HG02885 (cell line): ENCODE data around the gene GCHFR.
A peak's percentile ranks its signal among the peaks of the same experiment; 100 is the strongest.

Source experiments
- ATAC-seq: cut with Tn5 transposase; IDR thresholded peaks from one replicate; pipeline ENCODE4 v1.9.1; 2021; ENCODE audit warnings: mild to moderate bottlenecking; ENCODE audit not compliant: unreplicated experiment, poor library complexity

GCHFR gene

DNA sequence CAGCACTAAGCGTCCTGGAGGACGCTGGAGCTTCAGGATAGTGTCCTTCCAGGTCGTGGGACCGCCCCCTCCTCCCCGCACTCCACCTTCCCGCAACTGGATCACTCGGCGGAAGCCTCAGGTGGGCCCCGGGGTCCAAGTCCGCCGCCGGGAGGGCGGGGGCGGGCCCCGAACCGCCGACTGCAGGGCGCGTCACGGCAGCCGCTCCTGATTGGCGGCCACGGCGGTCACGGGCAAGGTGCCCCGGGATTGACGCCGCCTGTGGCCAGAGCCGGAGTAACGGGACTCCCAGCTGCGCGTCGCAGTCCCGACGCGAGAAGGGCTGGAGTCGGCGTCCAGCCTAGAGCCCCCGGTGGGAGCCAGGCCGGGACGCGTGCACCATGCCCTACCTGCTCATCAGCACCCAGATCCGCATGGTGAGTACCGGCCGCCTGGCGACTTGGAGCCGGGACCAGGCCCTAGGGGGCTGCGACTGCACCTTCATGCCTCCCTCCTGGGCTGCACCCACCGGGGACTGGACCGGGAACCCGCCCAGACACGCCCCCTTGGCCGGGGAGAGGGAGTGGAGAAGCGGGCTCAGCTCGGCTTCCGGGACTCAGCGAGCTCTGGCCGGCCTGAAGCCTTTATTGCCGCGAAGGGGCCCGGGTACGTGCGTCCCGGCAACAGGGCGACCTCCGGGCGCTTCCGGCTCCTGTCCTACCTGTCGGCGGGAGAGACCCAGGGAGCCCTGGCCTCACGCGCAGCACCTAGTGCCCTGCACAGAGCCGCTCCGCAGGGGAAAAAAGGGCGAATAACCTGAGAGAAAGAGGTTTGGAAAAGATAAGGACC lies at the start of gene GCHFR:
TSS of gene GCHFR (plus strand) at position 268 of the 828 bp plus-strand sequence. CDS start at position 381, 113 bp downstream.
- ATAC-seq = peak; percentile 65

DNA sequence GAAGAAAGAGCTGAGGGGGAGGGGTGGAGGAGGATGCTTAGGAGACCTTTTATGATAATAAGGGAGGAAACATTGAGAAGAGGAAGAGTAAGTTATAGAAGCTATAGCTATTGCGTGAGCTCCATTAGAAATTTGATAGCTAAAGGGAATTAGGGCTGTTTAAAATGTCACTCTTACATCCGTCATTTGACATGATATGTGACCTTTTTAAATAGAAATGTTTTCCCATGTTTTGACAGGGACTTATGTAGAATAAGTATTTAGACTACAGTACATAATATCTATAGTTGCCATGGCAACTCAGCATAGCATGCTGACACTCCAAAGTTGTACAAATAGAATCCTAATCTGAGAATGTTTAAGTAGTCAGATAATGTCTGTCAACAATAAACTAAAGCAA lies 49.7 kb upstream of the GCHFR start:
- ATAC-seq = no peak

- ATAC-seq = no peak
Measured at GRCh38 chr15:40716165-40716564, 47.7 kb upstream of the GCHFR start.

- no peak for ATAC-seq
Measured at GRCh38 chr15:40721701-40722100, 42.2 kb upstream of the GCHFR start.

- no peak for ATAC-seq
Measured at GRCh38 chr15:40722354-40722753, 41.5 kb upstream of the GCHFR start.

DNA sequence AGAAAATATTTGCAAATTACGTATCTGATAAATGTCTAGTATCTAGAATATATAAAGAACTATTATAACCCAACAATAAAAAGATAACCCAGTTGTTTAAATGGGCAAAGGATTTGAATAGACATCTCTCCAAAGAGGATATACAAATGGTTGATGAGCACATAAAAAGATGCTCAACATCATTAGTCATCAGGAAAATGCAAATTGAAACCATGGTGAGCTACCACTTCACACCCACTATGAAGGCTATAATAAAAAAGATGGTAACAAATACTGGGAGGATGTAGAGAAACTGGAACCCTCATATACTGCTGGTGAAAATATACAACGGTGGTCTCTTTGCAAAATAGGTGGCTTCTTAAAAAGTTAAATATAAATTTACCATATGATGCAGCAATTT lies 40.9 kb upstream of the GCHFR start:
- ATAC-seq = no peak

- ATAC-seq = no peak
Measured at GRCh38 chr15:40723919-40724318, 39.9 kb upstream of the GCHFR start.

DNA sequence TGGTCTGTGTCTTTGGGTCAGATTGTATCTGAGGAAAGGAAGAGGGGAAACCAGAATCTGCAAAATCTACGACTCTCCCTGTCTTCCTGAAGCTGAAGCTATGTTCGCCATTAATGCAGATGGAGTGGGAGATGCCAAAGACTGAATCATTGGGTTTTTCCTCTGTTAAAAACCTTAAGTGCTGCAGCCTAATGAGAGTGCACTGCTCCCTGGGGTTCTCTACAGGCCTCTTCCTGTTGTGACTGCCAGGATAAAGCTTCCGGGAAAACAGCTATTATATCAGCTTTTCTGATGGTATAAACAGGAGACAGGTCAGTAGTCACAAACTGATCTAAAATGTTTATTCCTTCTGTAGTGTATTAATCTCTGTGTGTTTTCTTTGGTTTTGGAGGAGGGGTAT lies 32.8 kb upstream of the GCHFR start:
- no peak for ATAC-seq

GRCh38 chr15:40736575-40736974 lies 27.3 kb upstream of the GCHFR start:
- no peak for ATAC-seq

- ATAC-seq = no peak
Measured at GRCh38 chr15:40737048-40737447, 26.8 kb upstream of the GCHFR start.

GRCh38 chr15:40739047-40739446 lies 24.8 kb upstream of the GCHFR start:
- no peak for ATAC-seq

DNA sequence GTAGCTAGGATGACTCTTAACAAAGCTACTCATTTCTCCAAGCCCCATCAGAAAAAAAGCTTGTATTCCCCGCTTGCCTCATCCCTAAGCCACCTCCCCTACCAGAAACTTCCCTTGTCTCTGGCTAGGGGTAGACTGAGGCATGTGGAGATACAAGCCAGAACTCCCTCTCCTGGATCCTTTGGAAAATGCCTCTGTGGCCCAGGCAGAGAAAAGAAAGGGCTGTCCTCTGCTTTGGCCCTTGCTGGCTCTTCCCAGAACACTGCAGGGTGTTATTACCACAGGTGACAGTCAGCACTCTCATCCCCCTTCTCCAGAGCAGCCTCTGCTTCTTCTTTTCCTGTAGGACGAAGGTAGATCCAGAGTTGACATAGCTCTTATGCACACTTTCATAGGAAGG lies 24.0 kb upstream of the GCHFR start:
- ATAC-seq = no peak

DNA sequence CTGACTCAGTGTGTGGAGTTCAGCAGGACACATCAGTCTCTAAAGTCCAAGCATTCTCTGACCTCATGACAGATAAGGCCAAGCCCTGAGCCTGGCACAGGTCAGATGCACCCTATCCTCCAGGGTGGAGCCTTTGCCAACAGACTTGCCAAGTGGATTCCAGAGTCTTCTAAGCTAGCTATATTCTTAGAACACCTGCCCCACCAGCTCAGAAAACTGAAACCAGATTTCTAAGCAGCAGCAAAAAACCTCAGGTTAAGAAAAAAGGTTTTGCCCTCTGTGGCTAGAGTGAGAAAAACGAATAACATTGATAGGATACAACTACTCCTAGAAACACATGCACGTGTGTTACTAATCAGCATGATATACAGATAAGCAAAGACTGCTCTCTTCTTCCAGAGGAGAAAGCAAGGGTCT lies 20.4 kb upstream of the GCHFR start:
- no peak for ATAC-seq

GRCh38 chr15:40743921-40744814 lies 19.7 kb upstream of the GCHFR start:
- ATAC-seq = no peak

- no peak for ATAC-seq
Measured at GRCh38 chr15:40744815-40745152, 19.1 kb upstream of the GCHFR start.

- ATAC-seq = no peak
Measured at GRCh38 chr15:40746916-40747418, 16.9 kb upstream of the GCHFR start.

DNA sequence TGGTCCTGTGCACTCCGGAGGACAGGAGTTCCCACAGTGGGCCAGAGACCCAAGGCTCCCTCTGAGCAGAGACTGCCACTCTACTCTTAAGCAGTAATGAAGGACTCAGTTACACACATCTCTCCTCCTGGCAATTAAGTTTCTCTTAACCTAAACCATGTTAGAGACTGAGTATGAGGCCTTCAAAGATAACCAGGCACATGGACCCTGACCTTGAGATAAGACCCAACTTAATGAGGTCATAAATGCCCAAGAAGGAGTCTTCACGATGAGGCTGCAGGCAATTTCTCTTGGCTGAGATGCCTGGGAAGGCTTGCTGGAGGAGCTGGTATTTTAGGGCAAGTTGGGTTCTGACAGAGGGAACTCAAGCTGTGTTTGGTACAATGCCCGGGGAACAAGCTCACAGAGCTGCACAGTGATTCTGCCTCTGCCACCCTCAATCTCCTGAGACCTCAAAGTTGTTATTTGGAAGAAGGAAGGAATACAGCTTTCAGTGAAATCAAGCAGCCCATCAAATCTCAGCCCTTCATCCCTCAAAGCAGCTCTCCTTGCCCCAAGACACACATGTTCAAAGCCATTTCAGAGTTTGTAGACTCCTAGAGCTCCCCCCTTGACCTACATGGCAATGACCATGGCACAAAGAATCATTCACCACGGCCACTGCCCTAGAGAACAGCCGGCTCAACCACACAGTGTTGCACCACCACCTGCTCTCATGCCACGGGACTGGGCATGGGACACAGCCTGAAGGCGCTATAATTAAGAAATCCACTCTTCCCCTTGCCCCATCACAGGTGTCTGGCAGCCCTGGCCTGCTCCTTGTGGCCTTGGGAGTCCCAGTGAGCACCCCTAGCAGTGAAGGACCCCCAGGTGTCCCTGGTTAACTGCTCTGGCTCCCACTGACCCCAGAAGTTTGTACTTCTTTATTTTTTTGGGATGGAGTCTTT lies 15.9 kb upstream of the GCHFR start:
- ATAC-seq = no peak

DNA sequence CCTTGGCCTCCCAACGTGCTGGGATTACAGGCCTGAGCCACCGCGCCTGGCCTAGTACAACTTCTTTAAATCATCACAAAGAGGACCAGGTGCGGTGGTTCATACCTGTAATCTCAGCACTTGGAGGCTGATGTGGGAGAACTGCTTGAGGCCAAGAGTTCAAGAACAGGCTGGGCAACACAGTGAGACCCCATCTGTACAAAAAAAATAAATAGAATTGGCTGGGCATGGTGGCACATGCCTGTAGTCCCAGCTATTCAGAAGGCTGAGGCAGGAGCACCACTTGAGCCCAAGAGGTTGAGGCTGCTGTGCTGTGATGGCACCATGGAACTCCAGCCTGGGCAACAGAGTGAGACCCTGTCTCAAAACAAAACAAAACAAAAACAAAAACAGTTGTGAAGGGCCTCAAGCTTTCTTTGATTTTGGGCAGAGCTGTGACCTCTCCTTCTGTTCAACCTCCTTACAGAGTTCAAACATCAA lies 14.7 kb upstream of the GCHFR start:
- ATAC-seq = no peak

GRCh38 chr15:40750885-40751284 lies 13.0 kb upstream of the GCHFR start:
- ATAC-seq = no peak

DNA sequence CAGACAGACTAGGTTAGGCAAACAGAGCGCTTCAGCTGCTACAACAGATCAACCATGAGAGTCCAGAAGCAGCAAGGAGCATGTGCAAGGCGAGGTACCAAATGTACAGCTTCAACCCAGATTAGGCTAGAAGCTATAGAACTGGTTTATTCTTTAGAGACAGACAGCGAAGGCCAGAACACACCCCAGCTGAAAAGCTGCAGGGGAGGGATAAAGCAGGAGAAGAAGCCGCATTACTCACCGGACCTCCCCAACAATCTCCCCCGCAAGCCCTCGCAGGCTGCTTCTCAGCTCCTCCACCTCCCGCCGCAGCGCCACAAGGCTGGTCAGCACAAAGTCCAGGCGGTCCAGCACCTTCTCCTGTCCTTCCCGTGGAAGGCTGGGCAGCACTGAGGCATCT lies 12.1 kb upstream of the GCHFR start:
- ATAC-seq = no peak
